Neutrophil (primary cell): ENCODE data around the gene ROPN1B.

Source experiments
- H3K27ac ChIP-seq: fragments of 200-600 bp; sonication (generic); 2 replicates; pipeline ENCODE4 v1.5.1; 2016; ENCODE audit warnings: mild to moderate bottlenecking, moderate library complexity
- H3K27me3 ChIP-seq: fragments of 200-600 bp; sonication (generic); 2 replicates; pipeline ENCODE4 v1.6.0; 2016; ENCODE audit warnings: mild to moderate bottlenecking
- H3K36me3 ChIP-seq: fragments of 200-600 bp; sonication (generic); 2 replicates; pipeline ENCODE4 v1.5.1; 2017
- H3K4me1 ChIP-seq, 2 experiments: fragments of 200-600 bp in 1 of 2; sonication (generic) in 1 of 2; 1 replicate in 1 of 2; 2 replicates in 1 of 2; pipeline versions ENCODE4 v1.5.1 to v1.6.1; 2013 to 2016; ENCODE audit warnings: low read depth in 1 of 2, low read length in 1 of 2, mild to moderate bottlenecking in 1 of 2, moderate library complexity in 1 of 2; ENCODE audit not compliant: control insufficient read depth in 1 of 2, insufficient read depth in 1 of 2
- H3K4me3 ChIP-seq, 2 experiments: fragments of 200-600 bp in 1 of 2; sonication (generic) in 1 of 2; 1 replicate in 1 of 2; 2 replicates in 1 of 2; pipeline ENCODE4 v1.5.1; 2013 to 2016; ENCODE audit warnings: low read depth in 1 of 2, low read length in 1 of 2, mild to moderate bottlenecking in 1 of 2, moderate library complexity in 1 of 2
- H3K9me3 ChIP-seq: fragments of 200-600 bp; sonication (generic); 2 replicates; pipeline ENCODE4 v1.5.1; 2016
- CTCF ChIP-seq: fragments of 200-600 bp; sonication (generic); IDR thresholded peaks from 2 replicates; pipeline ENCODE4 v1.5.1; 2016; ENCODE audit warnings: antibody characterized with exemption

Gene ROPN1B

GRCh38 chr3:126016616-126017015 is 47.6 kb downstream of the ROPN1B start:
- Histone ChIP-seq H3K9me3 (no peaks in the 10 kb centered on the region), H3K36me3 (no peaks in the 10 kb centered on the region), H3K27me3 (no peaks in the 10 kb centered on the region), H3K27ac (no peak overlapping the region), H3K4me3 (no peak overlapping the region), H3K4me1 (no peaks in the 10 kb centered on the region)
- TF ChIP-seq CTCF: no peak

GRCh38 chr3:126017362-126017761 is 48.4 kb downstream of the ROPN1B start:
- H3K4me3 ChIP-seq: no peak overlapping the region
- H3K36me3 ChIP-seq: no peaks in the 10 kb centered on the region
- TF ChIP-seq CTCF: no peak
- H3K9me3 ChIP-seq: no peaks in the 10 kb centered on the region
- no peaks in the 10 kb centered on the region for H3K27me3 ChIP-seq
- H3K27ac ChIP-seq: no peak overlapping the region
- no peaks in the 10 kb centered on the region for H3K4me1 ChIP-seq

GRCh38 chr3:126018545-126018944 is 49.6 kb downstream of the ROPN1B start:
- H3K27ac ChIP-seq: no peak overlapping the region

GRCh38 chr3:126018995-126019394 is 50.0 kb downstream of the ROPN1B start:
- Histone ChIP-seq H3K9me3 (no peaks in the 10 kb centered on the region), H3K27me3 (no peaks in the 10 kb centered on the region), H3K4me1 (no peaks in the 10 kb centered on the region), H3K27ac (no peak overlapping the region), H3K36me3 (no peaks in the 10 kb centered on the region), H3K4me3 (no peak overlapping the region)
- TF ChIP-seq CTCF: no peak

More at GRCh38 chr3:126018545-126018944, 49.6 kb downstream of the ROPN1B start:
- Histone ChIP-seq H3K27me3 (no peaks in the 10 kb centered on the region), H3K4me3 (no peak overlapping the region), H3K4me1 (no peaks in the 10 kb centered on the region), H3K36me3 (no peaks in the 10 kb centered on the region), H3K9me3 (no peaks in the 10 kb centered on the region)
- no peak for TF ChIP-seq CTCF

- Histone ChIP-seq H3K27ac (no peak overlapping the region), H3K27me3 (no peaks in the 10 kb centered on the region), H3K4me3 (no peak overlapping the region), H3K9me3 (no peaks in the 10 kb centered on the region), H3K4me1 (no peaks in the 10 kb centered on the region), H3K36me3 (no peaks in the 10 kb centered on the region)
- TF ChIP-seq CTCF: no peak
Measured at GRCh38 chr3:126019683-126020082, 50.7 kb downstream of the ROPN1B start.

- no peaks in the 10 kb centered on the region for H3K9me3 ChIP-seq
Measured at GRCh38 chr3:126021224-126021623, 52.2 kb downstream of the ROPN1B start.

More at GRCh38 chr3:126021224-126021623, 52.2 kb downstream of the ROPN1B start:
- Histone ChIP-seq H3K4me3 (no peak overlapping the region), H3K36me3 (no peaks in the 10 kb centered on the region), H3K4me1 (no peaks in the 10 kb centered on the region), H3K27me3 (no peaks in the 10 kb centered on the region), H3K27ac (no peak overlapping the region)
- TF ChIP-seq CTCF: no peak
